ENCODE data around the gene CAMKK1. TPM values are rescaled to one million over a fixed set of nuclear protein-coding genes. Genes with fewer than 3 reads are reported as not detected.

The CAMKK1 gene
- total and polyA plus RNA-seq, 9 of the 15 experiments (the other 6 are each of a cell fraction or from before 2014, with no cell fraction given) = 0.34 to 7.5 (median 4.9) TPM

GRCh38 chr17:3864534-3864933, 28.3 kb downstream of the CAMKK1 start (continued):
- TF ChIP-seq BCLAF1 (IDR thresholded peaks at IDR 0.05; ENCODE audit: borderline replicate concordance in 1 of 2, control insufficient read depth in 1 of 2, low read depth in 2 of 2, low read length in 1 of 2) (no peak), MAZ (CRISPR knock-in tag; conservative IDR thresholded peaks at IDR 0.05 in 1 of 2, IDR thresholded peaks at IDR 0.05 in 1 of 2) (no peak), JUND (IDR thresholded peaks at IDR 0.05; ENCODE audit: borderline replicate concordance, low read depth, low read length) (no peak), JUND (tag; IDR thresholded peaks at IDR 0.05; ENCODE audit: borderline replicate concordance, low read depth, low read length) (no peak), ZNF518B (CRISPR knock-in tag; IDR thresholded peaks at IDR 0.05) (no peak), NKRF (IDR thresholded peaks at IDR 0.05; ENCODE audit: borderline replicate concordance) (no peak), ZNF253 (CRISPR knock-in tag; conservative IDR thresholded peaks at IDR 0.05) (no peak), ETS1 (conservative IDR thresholded peaks at IDR 0.05; ENCODE audit: control insufficient read depth, low read depth, low read length) (no peak), MAFK (IDR thresholded peaks at IDR 0.05; ENCODE audit: low read length) (no peak)
